H1 (cell line): Measurements from ENCODE around the gene MFAP3L. TPM values are rescaled to one million over a fixed set of nuclear protein-coding genes. Genes with fewer than 3 reads are reported as not detected.

Experiments
- CTCF ChIA-PET: fragments of 300-600 bp; sonication (Branson Sonifier 250); formaldehyde crosslinking; loops from one replicate; lab custom pipeline; 2021; ENCODE audit not compliant: partially characterized antibody; lab: Charles Lee
- POLR2A ChIA-PET: fragments of 300-600 bp; sonication (Branson Sonifier 250); formaldehyde crosslinking; loops from one replicate; lab custom pipeline; 2021; ENCODE audit warnings: inconsistent platforms; ENCODE audit not compliant: partially characterized antibody; lab: Charles Lee
- DNase-seq, 2 experiments: peaks; one replicate each; pipeline versions ENCODE4 v3.0.0 to v3.0.0-alpha.2; 2010 to 2022; ENCODE audit warnings: low spot score in 2 of 2, low read depth in 1 of 2, mixed read lengths in 1 of 2
- FAIRE-seq: peaks from 2 replicates; lab custom pipeline; 2011; peaks lifted over from hg19 to GRCh38; lab: Jason Lieb, UNC
- H2AFZ ChIP-seq: 2 replicates; pipeline ENCODE4 v1.8.1; 2012; ENCODE audit warnings: low read length, inconsistent platforms
- H2AK5ac ChIP-seq: 2 replicates; pipeline ENCODE4 v1.6.1; 2013; ENCODE audit warnings: low read depth, low read length
- H2BK120ac ChIP-seq: replicated peaks from 2 replicates; pipeline ENCODE3; 2013; ENCODE audit warnings: low read depth, low read length, inconsistent platforms
- H2BK12ac ChIP-seq: 2 replicates; pipeline ENCODE4 v1.6.1; 2013; ENCODE audit warnings: low read depth, low read length
- H2BK15ac ChIP-seq: 2 replicates; pipeline ENCODE4 v1.6.1; 2013; ENCODE audit warnings: low read length
- H2BK20ac ChIP-seq: 2 replicates; pipeline ENCODE4 v1.6.1; 2013; ENCODE audit warnings: low read length
- H2BK5ac ChIP-seq: 2 replicates; pipeline ENCODE4 v1.6.1; 2013; ENCODE audit warnings: low read depth, low read length
- H3K14ac ChIP-seq: 2 replicates; pipeline ENCODE4 v1.6.1; 2013; ENCODE audit warnings: inconsistent platforms; ENCODE audit not compliant: insufficient read length
- H3K18ac ChIP-seq: 2 replicates; pipeline ENCODE4 v1.6.1; 2013; ENCODE audit warnings: low read length; ENCODE audit errors: extremely low read depth
- H3K23ac ChIP-seq: 2 replicates; pipeline ENCODE4 v1.6.1; 2013; ENCODE audit warnings: inconsistent platforms; ENCODE audit not compliant: insufficient read length
- H3K23me2 ChIP-seq: 2 replicates; pipeline ENCODE4 v1.6.1; 2013; ENCODE audit warnings: low read depth, low read length
- H3K27ac ChIP-seq: 2 replicates; pipeline ENCODE4 v1.6.1; 2011; ENCODE audit warnings: low read depth, low read length, inconsistent platforms
- H3K27me3 ChIP-seq, 4 experiments: replicated peaks in 1 of 4; 1 replicate in 1 of 4; 2 replicates in 3 of 4; pipeline versions ENCODE4 v1.6.1 to v1.8.1; 2011 to 2013; ENCODE audit warnings: low read length in 3 of 4, mild to moderate bottlenecking in 3 of 4, inconsistent platforms in 2 of 4, mixed read lengths in 2 of 4, moderate library complexity in 1 of 4; ENCODE audit not compliant: control insufficient read depth in 3 of 4, insufficient read depth in 3 of 4; ENCODE audit errors: extremely low read depth in 1 of 4
- H3K36me3 ChIP-seq, 4 experiments: 2 replicates each; pipeline versions ENCODE4 v1.6.1 to v1.8.1; 2011 to 2013; ENCODE audit warnings: mild to moderate bottlenecking in 4 of 4, low read length in 3 of 4, moderate library complexity in 2 of 4, control low read depth in 1 of 4, inconsistent platforms in 1 of 4; ENCODE audit not compliant: insufficient read depth in 4 of 4, control insufficient read depth in 2 of 4
- H3K4ac ChIP-seq: replicated peaks from 2 replicates; pipeline ENCODE3; 2013; ENCODE audit warnings: low read length, low read depth, mixed read lengths, inconsistent platforms; ENCODE audit not compliant: insufficient read length
- H3K4me1 ChIP-seq, 4 experiments: replicated peaks in 1 of 4; 1 replicate in 1 of 4; 2 replicates in 3 of 4; pipeline versions ENCODE4 v1.6.1 to v1.8.1; 2011 to 2013; ENCODE audit warnings: low read length in 3 of 4, inconsistent platforms in 2 of 4, mixed read lengths in 1 of 4; ENCODE audit not compliant: insufficient read depth in 4 of 4, control insufficient read depth in 3 of 4
- H3K4me2 ChIP-seq, 2 experiments: 2 replicates each; pipeline versions ENCODE4 v1.6.1 to v1.8.1; 2011 to 2013; ENCODE audit warnings: low read depth in 2 of 2, low read length in 2 of 2, control low read depth in 1 of 2, inconsistent platforms in 1 of 2, mild to moderate bottlenecking in 1 of 2; ENCODE audit not compliant: insufficient read depth in 1 of 2
- H3K4me3 ChIP-seq, 4 experiments: fragments of 200-600, 300-600 bp in 1 of 4; sonication (generic), shearing (Covaris generic), sonication (Bioruptor Twin) in 1 of 4; 2 replicates each; pipeline versions ENCODE4 v1.5.1 to v1.8.1; 2011 to 2016; ENCODE audit warnings: low read length in 4 of 4, low read depth in 3 of 4, control low read depth in 2 of 4, inconsistent platforms in 2 of 4, mild to moderate bottlenecking in 2 of 4, mixed read lengths in 1 of 4, moderate library complexity in 1 of 4; ENCODE audit not compliant: insufficient read depth in 2 of 4; ENCODE audit errors: extremely low read depth in 1 of 4
- H3K56ac ChIP-seq: replicated peaks from 2 replicates; pipeline ENCODE3; 2013; ENCODE audit warnings: low read depth, mild to moderate bottlenecking, mixed read lengths, low read length, inconsistent platforms; ENCODE audit not compliant: insufficient read length
- H3K79me1 ChIP-seq: 2 replicates; pipeline ENCODE4 v1.6.1; 2013; ENCODE audit warnings: low read depth, low read length, control low read depth
- H3K79me2 ChIP-seq, 2 experiments: 2 replicates each; pipeline versions ENCODE4 v1.6.1 to v1.8.1; 2012 to 2013; ENCODE audit warnings: low read length in 2 of 2, mild to moderate bottlenecking in 2 of 2, inconsistent platforms in 1 of 2; ENCODE audit not compliant: insufficient read depth in 2 of 2, control insufficient read depth in 1 of 2
- H3K9ac ChIP-seq, 4 experiments: replicated peaks in 1 of 4; 1 replicate in 1 of 4; 2 replicates in 3 of 4; pipeline versions ENCODE4 v1.6.1 to v1.8.1; 2011 to 2013; ENCODE audit warnings: low read depth in 3 of 4, low read length in 3 of 4, control low read depth in 2 of 4, mild to moderate bottlenecking in 2 of 4, moderate library complexity in 2 of 4, inconsistent platforms in 1 of 4; ENCODE audit errors: extremely low read depth in 1 of 4
- H3K9me3 ChIP-seq, 2 experiments: 2 replicates each; pipeline versions ENCODE4 v1.6.1 to v1.8.1; 2012 to 2013; ENCODE audit warnings: mild to moderate bottlenecking in 2 of 2, moderate library complexity in 2 of 2, control low read depth in 1 of 2, inconsistent platforms in 1 of 2, low read depth in 1 of 2, low read length in 1 of 2, mixed read lengths in 1 of 2; ENCODE audit not compliant: insufficient read depth in 2 of 2
- H4K20me1 ChIP-seq, 2 experiments: replicated peaks in 1 of 2; 2 replicates each; pipeline versions ENCODE3 to v1.8.1; 2011 to 2013; ENCODE audit warnings: inconsistent platforms in 2 of 2, low read length in 2 of 2, mild to moderate bottlenecking in 1 of 2; ENCODE audit not compliant: insufficient read depth in 2 of 2, control insufficient read depth in 1 of 2
- H4K5ac ChIP-seq: 2 replicates; pipeline ENCODE4 v1.6.1; 2013; ENCODE audit warnings: low read length, low read depth, mixed read lengths, inconsistent platforms; ENCODE audit not compliant: insufficient read length
- H4K8ac ChIP-seq: 2 replicates; pipeline ENCODE4 v1.8.0; 2013; ENCODE audit warnings: mild to moderate bottlenecking, moderate library complexity, low read length, inconsistent platforms; ENCODE audit not compliant: insufficient read depth; ENCODE audit errors: extremely low read depth
- H4K91ac ChIP-seq: replicated peaks from 2 replicates; pipeline ENCODE3; 2013; ENCODE audit warnings: low read length, mixed read lengths, inconsistent platforms; ENCODE audit not compliant: insufficient read length
- ASH2L ChIP-seq: fragments of 200-600, 300-600 bp; sonication (generic); IDR thresholded peaks from one replicate; pipeline ENCODE4 v1.7.1; 2017; ENCODE audit warnings: low read length
- BACH1 ChIP-seq: IDR thresholded peaks from 2 replicates; pipeline ENCODE4 v1.6.1; 2012; ENCODE audit warnings: low read length, improper control_type of control experiment
- CHD1 ChIP-seq: IDR thresholded peaks from 2 replicates; pipeline ENCODE4 v1.6.1; 2012; ENCODE audit warnings: low read depth, low read length, improper control_type of control experiment
- CHD2 ChIP-seq: IDR thresholded peaks from 2 replicates; pipeline ENCODE4 v1.6.1; 2012; ENCODE audit warnings: low read length, improper control_type of control experiment
- CTBP2 ChIP-seq: IDR thresholded peaks from 2 replicates; pipeline ENCODE4 v1.7.0; 2011; ENCODE audit warnings: borderline replicate concordance, mild to moderate bottlenecking, moderate library complexity, mixed read lengths, low read length; ENCODE audit not compliant: insufficient read depth, insufficient read length
- EP300 ChIP-seq, 2 experiments: IDR thresholded peaks; 1 replicate in 1 of 2; 2 replicates in 1 of 2; pipeline ENCODE4 v1.6.1; 2011 to 2012; ENCODE audit warnings: low read depth in 2 of 2, low read length in 2 of 2, mild to moderate bottlenecking in 2 of 2, borderline replicate concordance in 1 of 2, inconsistent platforms in 1 of 2, moderate library complexity in 1 of 2
- FOSL1 ChIP-seq: IDR thresholded peaks from 2 replicates; pipeline ENCODE4 v1.6.1; 2011; ENCODE audit warnings: mild to moderate bottlenecking, low read depth, low read length, moderate library complexity; ENCODE audit not compliant: insufficient read depth
- GABPA ChIP-seq: IDR thresholded peaks from 2 replicates; pipeline ENCODE4 v1.6.1; 2011; ENCODE audit warnings: mild to moderate bottlenecking, low read length, moderate library complexity, borderline replicate concordance; ENCODE audit not compliant: insufficient read depth
- HDAC2 ChIP-seq, 2 experiments: fragments of 300-600 bp in 1 of 2; sonication (generic) in 1 of 2; IDR thresholded peaks; 2 replicates each; pipeline ENCODE4 v1.6.1; 2011 to 2012; ENCODE audit warnings: low read depth in 2 of 2, low read length in 2 of 2, mild to moderate bottlenecking in 2 of 2, moderate library complexity in 2 of 2, borderline replicate concordance in 1 of 2, inconsistent platforms in 1 of 2
- KDM5A ChIP-seq: fragments of 200-600 bp; IDR thresholded peaks from 2 replicates; pipeline ENCODE4 v1.7.1; 2012; ENCODE audit warnings: mild to moderate bottlenecking, low read length, inconsistent platforms, mixed read lengths
- MAFK ChIP-seq: IDR thresholded peaks from 2 replicates; pipeline ENCODE4 v1.6.1; 2012; ENCODE audit warnings: low read depth, mild to moderate bottlenecking, improper control_type of control experiment, low read length
- NRF1 ChIP-seq: IDR thresholded peaks from 2 replicates; pipeline ENCODE4 v1.6.1; 2011; ENCODE audit warnings: mild to moderate bottlenecking, low read depth, low read length, improper control_type of control experiment
- RFX5 ChIP-seq: IDR thresholded peaks from 2 replicates; pipeline ENCODE4 v1.6.1; 2011; ENCODE audit warnings: low read depth, low read length, improper control_type of control experiment, borderline replicate concordance
- SP1 ChIP-seq: IDR thresholded peaks from 2 replicates; pipeline ENCODE4 v1.6.1; 2011; ENCODE audit warnings: low read depth, low read length
- SUZ12 ChIP-seq: fragments of 200-600 bp; sonication (generic); IDR thresholded peaks from 2 replicates; pipeline ENCODE4 v1.6.1; 2012; ENCODE audit warnings: mild to moderate bottlenecking, inconsistent platforms, low read length, moderate library complexity, mixed read lengths
- WGBS, 2 experiments: shearing (Covaris generic) in 1 of 2; methylation state at CpG; one replicate each; pipeline versions ENCODE4 v1.1.6 to v1.1.7; 2013 to 2015; ENCODE audit warnings: low lambda C conversion rate in 2 of 2, mixed read lengths in 2 of 2, inconsistent platforms in 1 of 2, low coverage in 1 of 2, missing lambda C conversion rate in 1 of 2; ENCODE audit not compliant: insufficient replicate concordance in 2 of 2, insufficient coverage in 1 of 2, insufficient read length in 1 of 2; ENCODE audit errors: extremely low coverage in 1 of 2, missing lambda C conversion rate in 1 of 2; 5-methylcytosine and 5-hydroxymethylcytosine counted together
- polyA plus RNA-seq, 7 experiments: library from polyadenylated mRNA; depleted of rRNA in 3 of 7; stranded (reverse) in 5 of 7; unstranded in 2 of 7; fragments of >200 nt in 5 of 7; fragments of 200-250 nt in 2 of 7; gene quantifications; 1 replicate in 5 of 7; 2 replicates in 1 of 7; 4 replicates in 1 of 7; pipeline versions ENCODE4 v1.2.1 to v1.2.3, GENCODE V29; 2011 to 2013; ENCODE audit warnings: missing spikeins in 2 of 7, mixed read lengths in 2 of 7
- total RNA-seq: library from RNA; stranded (reverse); fragmentation: NEBNext Ultra II Directional; extraction: Animal tissue kit (Norgen Biotek cat#: 25700); gene quantifications from 2 replicates; pipeline ENCODE4 v1.2.1, GENCODE V29; 2021

MFAP3L gene
- total and polyA plus RNA-seq, 2 of the 8 experiments (the other 6 are each of a cell fraction or from before 2014, with no cell fraction given): 7.0 to 9.8 TPM

GRCh38 chr4:170015285-170015684 lies 10.9 kb downstream of the MFAP3L start:
- H3K56ac ChIP-seq: no peak overlapping the region
- no peak overlapping the region for H3K4me3 ChIP-seq
- no peak overlapping the region for H2BK15ac ChIP-seq
- no peaks in the 10 kb centered on the region for H3K9me3 ChIP-seq
- H2AFZ ChIP-seq: no peak overlapping the region
- ChIA-PET CTCF (interaction anchor here (1.0 to 1.9 kb wide), 3 partner anchors 9 to 206 kb away, joined by 4 to 5 read pairs (median 5); no protein-coding TSS in a partner anchor), POLR2A (no interaction called here)
- H3K23ac ChIP-seq: no peak overlapping the region
- DNase-seq (no peak), FAIRE-seq (no peak)
- H3K27me3 ChIP-seq: no peaks in the 10 kb centered on the region
- H3K4ac ChIP-seq: no peak overlapping the region
- no peak overlapping the region for H2BK5ac ChIP-seq
- peaks cover 0 to 7% (median 1%) of the 10 kb centered on the region in 4 experiments; a peak in 1 of 7 replicates for H3K4me1 ChIP-seq
- H4K20me1 ChIP-seq: no peaks in the 10 kb centered on the region
- H2BK120ac ChIP-seq: no peak overlapping the region
- no peaks in the 10 kb centered on the region; a peak in 1 of 8 replicates for H3K36me3 ChIP-seq
- H3K9ac ChIP-seq: no peak overlapping the region
- H3K23me2 ChIP-seq: no peaks in the 10 kb centered on the region
- H3K14ac ChIP-seq: no peak overlapping the region
- no peak overlapping the region for H2BK20ac ChIP-seq
- no peak overlapping the region for H3K18ac ChIP-seq
- H4K8ac ChIP-seq: no peak overlapping the region
- no peaks in the 10 kb centered on the region for H3K79me2 ChIP-seq
- WGBS, 2 experiments: 85% methylated on average over 4 of the region's 4 CpGs; no CpG with 5 or more reads in 1 of the 2 experiments
- no peak overlapping the region for H2AK5ac ChIP-seq
- H4K5ac ChIP-seq: no peak overlapping the region
- no peak overlapping the region for H3K27ac ChIP-seq
- H2BK12ac ChIP-seq: no peak overlapping the region
- no peak overlapping the region for H3K4me2 ChIP-seq
- H4K91ac ChIP-seq: no peak overlapping the region
- no peaks in the 10 kb centered on the region; the same call in 1 of the 2 replicates for H3K79me1 ChIP-seq
- no peak for TF ChIP-seq HDAC2 (IDR thresholded peaks at IDR 0.05; ENCODE audit: borderline replicate concordance in 1 of 2, low read depth in 2 of 2, low read length in 2 of 2)
- no peak for TF ChIP-seq RFX5
- TF ChIP-seq BACH1: no peak
- TF ChIP-seq SUZ12: no peak
- no peak for TF ChIP-seq NRF1
- TF ChIP-seq CHD2: no peak
- no peak for TF ChIP-seq MAFK
- no peak for TF ChIP-seq ASH2L
- no peak for TF ChIP-seq EP300 (IDR thresholded peaks at IDR 0.05; ENCODE audit: borderline replicate concordance in 1 of 2, low read depth in 2 of 2, low read length in 2 of 2)
- TF ChIP-seq CHD1: no peak
- TF ChIP-seq KDM5A: no peak
- no peak for TF ChIP-seq GABPA
- no peak for TF ChIP-seq SP1
- no peak for TF ChIP-seq CTBP2
- TF ChIP-seq FOSL1: no peak
